CD4-positive, CD25-positive, alpha-beta regulatory T cell (primary cell): ENCODE results near the gene SMARCD2. TPM values are rescaled to one million over a fixed set of nuclear protein-coding genes. Genes with fewer than 3 reads are reported as not detected.
"Not testable (repeated sequence)": the region's sequence is repeated elsewhere in the genome, so short reads cannot be mapped to it uniquely, and the experiment has no call there.

Experiments
- ATAC-seq, 2 donors: fragments of 150-1000 bp; cut with Tn5 transposase; one replicate each; pipeline ENCODE4 v1.10.0; 2021; ENCODE audit warnings: low read depth in 2 of 2, moderate number of reproducible peaks in 2 of 2, moderate library complexity in 1 of 2
- DNase-seq, 3 donors: peaks; one replicate each; pipeline versions ENCODE4 v3.0.0 to v3.0.0-alpha.2; 2012 to 2022; ENCODE audit warnings: mixed read lengths in 1 of 3
- H3K27ac ChIP-seq: one replicate; pipeline ENCODE4 v1.7.0; 2013; ENCODE audit warnings: mild to moderate bottlenecking, low read length; ENCODE audit not compliant: insufficient read depth, poor library complexity, severe bottlenecking
- H3K27me3 ChIP-seq: one replicate; pipeline ENCODE4 v1.7.0; 2013; ENCODE audit warnings: low read length; ENCODE audit not compliant: control insufficient read depth, insufficient read depth
- H3K36me3 ChIP-seq: one replicate; pipeline ENCODE4 v1.7.0; 2013; ENCODE audit warnings: mild to moderate bottlenecking, low read length, moderate library complexity; ENCODE audit not compliant: control insufficient read depth, insufficient read depth
- H3K4me1 ChIP-seq: 2 replicates; pipeline ENCODE4 v1.7.0; 2013; ENCODE audit warnings: mild to moderate bottlenecking, low read length; ENCODE audit not compliant: insufficient read depth, control insufficient read depth, poor library complexity, severe bottlenecking
- H3K4me3 ChIP-seq: one replicate; pipeline ENCODE4 v1.7.0; 2013; ENCODE audit warnings: low read depth, mild to moderate bottlenecking, low read length, moderate library complexity
- H3K9me3 ChIP-seq, 2 experiments: 1 replicate in 1 of 2; 2 replicates in 1 of 2; pipeline ENCODE4 v1.7.0; 2013; ENCODE audit warnings: low read length in 2 of 2, mild to moderate bottlenecking in 1 of 2, moderate library complexity in 1 of 2; ENCODE audit not compliant: control insufficient read depth in 2 of 2
- H3K27ac Mint-ChIP-seq, 3 donors: one replicate each; pipeline ENCODE4 v1.8.0; 2020 to 2022; ENCODE audit warnings: mild to moderate bottlenecking in 3 of 3, mixed read lengths in 3 of 3, moderate library complexity in 2 of 3
- H3K27me3 Mint-ChIP-seq: one replicate; pipeline ENCODE4 v1.8.0; 2022; ENCODE audit warnings: mild to moderate bottlenecking, mixed read lengths
- H3K36me3 Mint-ChIP-seq: one replicate; pipeline ENCODE4 v1.8.0; 2020; ENCODE audit warnings: mixed read lengths
- H3K4me1 Mint-ChIP-seq, 4 donors: one replicate each; pipeline ENCODE4 v1.8.0; 2020 to 2022; ENCODE audit warnings: mixed read lengths in 4 of 4, mild to moderate bottlenecking in 1 of 4
- H3K4me3 Mint-ChIP-seq, 4 donors: one replicate each; pipeline ENCODE4 v1.8.0; 2020 to 2022; ENCODE audit warnings: mild to moderate bottlenecking in 4 of 4, mixed read lengths in 4 of 4, moderate library complexity in 3 of 4
- H3K9me3 Mint-ChIP-seq, 7 donors: one replicate each; pipeline ENCODE4 v1.8.0; 2020 to 2022; ENCODE audit warnings: mixed read lengths in 7 of 7, mild to moderate bottlenecking in 3 of 7, moderate library complexity in 2 of 7
- polyA plus RNA-seq, 4 donors: library from polyadenylated mRNA; unstranded; fragments of 300-500 nt; fragmentation: Illumina TruSeq; gene quantifications; one replicate each; pipeline ENCODE4 v1.2.3, GENCODE V29; 2021
- total RNA-seq: library from RNA; stranded (reverse); gene quantifications from one replicate; pipeline ENCODE4 v1.2.3, GENCODE V29; 2022

SMARCD2 gene
- total and polyA plus RNA-seq, 5 donors from 2014 or later = 104 to 149 (median 113) TPM

DNA sequence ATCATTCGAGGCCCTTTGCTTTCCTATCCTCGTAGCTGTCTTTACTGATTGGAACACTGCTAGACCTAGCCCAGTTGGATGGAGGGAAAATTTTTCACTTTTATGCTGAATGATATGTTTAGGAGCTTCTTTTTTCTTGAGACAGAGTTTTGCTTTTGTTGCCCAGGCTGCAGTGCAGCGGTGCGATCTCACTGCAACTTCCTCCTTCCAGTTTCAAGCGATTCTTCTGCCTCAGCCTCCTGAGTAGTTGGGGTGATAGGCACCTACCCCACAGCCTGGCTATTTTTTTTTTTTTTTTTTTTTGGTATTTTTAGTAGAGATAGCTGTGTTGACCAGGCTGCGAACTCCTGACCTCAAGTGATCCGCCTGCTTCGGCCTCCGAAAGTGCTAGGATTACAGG lies 32.5 kb downstream of the SMARCD2 start:
- H3K27me3 Mint-ChIP-seq = no peaks in the 10 kb centered on the region
- Histone ChIP-seq H3K4me1 (no peaks in the 10 kb centered on the region), H3K27me3 (no peaks in the 10 kb centered on the region), H3K36me3 (peaks cover 98% of the 10 kb centered on the region), H3K9me3 (no peaks in the 10 kb centered on the region), H3K4me3 (no peak overlapping the region), H3K27ac (no peak overlapping the region)
- ATAC-seq (no peak), DNase-seq (no peak)
- H3K4me1 Mint-ChIP-seq = peaks cover 0 to 15% (median 4%) of the 10 kb centered on the region in 4 donors
- no peaks in the 10 kb centered on the region for H3K9me3 Mint-ChIP-seq
- peak overlapping the region in 1 of 3 donors; percentile 2 for H3K27ac Mint-ChIP-seq
- no peak overlapping the region for H3K4me3 Mint-ChIP-seq
- peaks cover 63% of the 10 kb centered on the region for H3K36me3 Mint-ChIP-seq

DNA sequence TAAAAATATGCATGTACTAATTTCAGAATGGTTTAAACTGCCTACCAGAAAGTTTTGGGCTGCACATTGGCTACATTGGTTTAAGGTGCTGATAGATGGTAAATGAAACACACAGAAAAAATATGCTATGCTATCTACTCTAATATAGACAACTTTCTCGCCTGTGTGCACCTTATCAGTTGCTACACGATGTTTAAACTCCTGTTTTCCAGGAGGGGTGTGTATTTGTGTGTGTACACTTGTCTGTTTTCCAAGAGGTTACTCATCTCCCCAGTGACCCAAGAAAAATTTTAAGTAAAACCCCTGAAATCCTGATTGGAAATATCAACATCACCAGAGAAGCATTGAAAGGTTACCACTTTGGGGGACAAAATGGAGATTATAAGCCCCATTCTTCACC lies 36.9 kb downstream of the SMARCD2 start:
- H3K9me3 ChIP-seq = no peaks in the 10 kb centered on the region
- H3K27me3 Mint-ChIP-seq = no peaks in the 10 kb centered on the region
- H3K27ac ChIP-seq = no peak overlapping the region
- H3K4me3 ChIP-seq = no peak overlapping the region
- ATAC-seq = no peak
- H3K36me3 ChIP-seq = peaks cover 91% of the 10 kb centered on the region
- H3K36me3 Mint-ChIP-seq = peaks cover 46% of the 10 kb centered on the region
- H3K27ac Mint-ChIP-seq = peak overlapping the region in 2 of 3 donors; percentile 7 to 38
- peaks cover 2 to 11% (median 6%) of the 10 kb centered on the region in 4 donors for H3K4me1 Mint-ChIP-seq
- H3K4me3 Mint-ChIP-seq = no peak overlapping the region
- DNase-seq = no peak
- no peaks in the 10 kb centered on the region for H3K27me3 ChIP-seq
- H3K4me1 ChIP-seq = no peaks in the 10 kb centered on the region
- no peaks in the 10 kb centered on the region for H3K9me3 Mint-ChIP-seq

GRCh38 chr17:63804328-63804727 lies 38.2 kb downstream of the SMARCD2 start:
- Mint-ChIP-seq H3K27me3 (no peaks in the 10 kb centered on the region), H3K4me3 (no peak overlapping the region), H3K27ac (peak overlapping the region in 1 of 3 donors; percentile 51), H3K36me3 (peaks cover 44% of the 10 kb centered on the region), H3K4me1 (peaks cover 2 to 10% (median 6%) of the 10 kb centered on the region in 4 donors), H3K9me3 (no peaks in the 10 kb centered on the region)
- Histone ChIP-seq H3K9me3 (no peaks in the 10 kb centered on the region), H3K27me3 (no peaks in the 10 kb centered on the region), H3K4me3 (no peak overlapping the region), H3K27ac (no peak overlapping the region), H3K4me1 (no peaks in the 10 kb centered on the region), H3K36me3 (peaks cover 91% of the 10 kb centered on the region)
- ATAC-seq = no peak
- DNase-seq = no peak

DNA sequence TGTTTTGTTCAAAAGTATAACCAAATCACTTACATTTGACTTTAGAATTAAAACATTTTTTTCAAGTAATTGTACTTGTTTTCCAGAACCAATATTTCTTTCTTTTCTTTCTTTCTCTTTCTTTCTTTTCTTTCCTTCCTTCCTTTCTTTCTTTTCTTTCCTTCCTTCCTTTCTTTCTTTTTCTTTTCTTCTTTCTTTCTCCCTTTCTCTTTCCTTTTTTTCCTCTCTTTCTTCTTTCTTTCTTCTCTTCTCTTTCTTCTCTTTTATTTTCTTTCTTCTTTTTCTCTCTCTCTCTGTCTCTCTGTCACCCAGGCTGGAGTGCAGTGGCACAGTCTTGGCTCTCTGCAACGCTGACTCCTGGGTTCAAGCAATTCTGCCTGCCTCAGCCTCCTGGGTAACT lies 41.7 kb downstream of the SMARCD2 start:
- H3K4me1 Mint-ChIP-seq = peaks cover 5 to 9% (median 7%) of the 10 kb centered on the region in 4 donors
- no peak overlapping the region for H3K27ac ChIP-seq
- H3K27me3 ChIP-seq = no peaks in the 10 kb centered on the region
- peaks cover 92% of the 10 kb centered on the region for H3K36me3 ChIP-seq
- H3K27me3 Mint-ChIP-seq = no peaks in the 10 kb centered on the region
- peaks cover 34% of the 10 kb centered on the region for H3K36me3 Mint-ChIP-seq
- no peaks in the 10 kb centered on the region for H3K4me1 ChIP-seq
- peak overlapping the region in 1 of 3 donors; percentile 18 for H3K27ac Mint-ChIP-seq
- no peaks in the 10 kb centered on the region for H3K9me3 Mint-ChIP-seq
- H3K9me3 ChIP-seq = no peaks in the 10 kb centered on the region
- ATAC-seq (no peak), DNase-seq (no peak)
- no peak overlapping the region for H3K4me3 ChIP-seq
- H3K4me3 Mint-ChIP-seq = no peak overlapping the region

GRCh38 chr17:63798572-63799106 lies 43.8 kb downstream of the SMARCD2 start:
- H3K36me3 ChIP-seq = peaks cover 92% of the 10 kb centered on the region
- no peaks in the 10 kb centered on the region for H3K9me3 Mint-ChIP-seq
- H3K27me3 ChIP-seq = no peaks in the 10 kb centered on the region
- ATAC-seq = no peak
- no peaks in the 10 kb centered on the region for H3K9me3 ChIP-seq
- DNase-seq = no peak
- H3K36me3 Mint-ChIP-seq = peaks cover 28% of the 10 kb centered on the region
- H3K27ac Mint-ChIP-seq = no peak overlapping the region
- no peak overlapping the region for H3K4me3 Mint-ChIP-seq
- H3K4me3 ChIP-seq = no peak overlapping the region
- H3K4me1 Mint-ChIP-seq = peaks cover 2 to 6% (median 4%) of the 10 kb centered on the region in 4 donors
- H3K27ac ChIP-seq = no peak overlapping the region
- H3K4me1 ChIP-seq = no peaks in the 10 kb centered on the region
- H3K27me3 Mint-ChIP-seq = no peaks in the 10 kb centered on the region

DNA sequence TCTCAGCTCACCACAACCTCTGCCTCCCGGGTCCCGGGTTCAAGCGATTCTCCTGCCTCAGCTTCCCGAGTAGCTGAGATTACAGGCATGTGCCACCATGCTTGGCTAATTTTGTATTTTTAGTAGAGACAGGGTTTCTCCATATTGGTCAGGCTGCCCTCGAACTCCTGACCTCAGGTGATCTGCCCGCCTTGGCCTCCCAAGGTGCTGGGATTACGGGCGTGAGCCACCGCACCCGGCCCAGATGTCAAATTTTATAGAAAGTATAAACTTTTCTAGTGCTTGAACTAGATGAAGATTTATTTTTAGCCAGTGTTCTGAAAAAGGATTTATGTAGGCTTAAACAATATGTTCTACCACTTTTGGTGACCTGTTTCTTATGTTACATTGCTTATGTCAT lies 46.1 kb downstream of the SMARCD2 start:
- H3K27ac ChIP-seq, H3K27ac Mint-ChIP-seq, H3K9me3 ChIP-seq, H3K4me3 Mint-ChIP-seq, H3K27me3 ChIP-seq, H3K4me3 ChIP-seq, H3K9me3 Mint-ChIP-seq, DNase-seq, H3K4me1 ChIP-seq, H3K27me3 Mint-ChIP-seq, ATAC-seq: not testable (repeated sequence)
- Mint-ChIP-seq H3K4me1 (peaks cover 5 to 12% (median 8%) of the 10 kb centered on the region in 4 donors), H3K36me3 (peaks cover 32% of the 10 kb centered on the region)
- H3K36me3 ChIP-seq = peaks cover 97% of the 10 kb centered on the region

DNA sequence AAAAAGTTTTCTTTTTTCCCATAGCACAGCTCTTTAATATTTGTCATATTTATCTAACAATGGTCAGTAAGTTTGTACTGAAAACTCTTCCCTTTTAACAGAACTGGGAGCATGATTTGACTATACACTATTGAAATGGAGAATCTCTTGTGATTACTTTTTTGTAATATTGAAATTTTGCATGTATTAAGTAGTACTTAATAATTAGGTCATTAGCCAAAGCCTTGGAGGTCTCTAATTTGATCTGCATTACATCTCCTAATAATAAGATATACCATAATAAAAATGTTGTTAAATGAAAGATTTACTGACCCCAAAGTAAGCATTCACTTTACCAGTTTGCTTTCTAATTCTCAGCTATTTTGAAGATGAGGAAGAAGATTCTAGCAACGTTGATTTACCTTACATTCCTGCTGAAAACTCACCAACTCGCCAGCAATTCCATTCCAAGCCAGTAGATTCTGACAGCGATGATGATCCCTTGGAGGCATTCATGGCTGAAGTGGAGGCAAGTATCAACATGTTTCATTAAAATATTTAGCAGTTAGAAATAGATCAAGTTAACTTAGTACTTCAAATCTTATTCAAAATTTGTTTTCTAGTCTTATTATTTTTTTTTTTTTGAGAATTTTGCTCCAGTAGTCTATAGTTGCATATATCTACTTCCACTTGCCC lies 50.3 kb downstream of the SMARCD2 start:
- H3K36me3 Mint-ChIP-seq = peaks cover 23% of the 10 kb centered on the region

GRCh38 chr17:63790057-63790456 lies 52.4 kb downstream of the SMARCD2 start:
- H3K9me3 Mint-ChIP-seq = no peaks in the 10 kb centered on the region
- H3K27ac Mint-ChIP-seq = no peak overlapping the region

More for the DNA sequence above, 50.3 kb downstream of the SMARCD2 start:
- Histone ChIP-seq H3K27ac (no peak overlapping the region), H3K4me1 (no peaks in the 10 kb centered on the region), H3K27me3 (no peaks in the 10 kb centered on the region), H3K4me3 (no peak overlapping the region), H3K36me3 (peaks cover 80% of the 10 kb centered on the region), H3K9me3 (no peaks in the 10 kb centered on the region)
- H3K9me3 Mint-ChIP-seq = no peaks in the 10 kb centered on the region
- peaks cover 2 to 14% (median 9%) of the 10 kb centered on the region in 4 donors for H3K4me1 Mint-ChIP-seq
- DNase-seq (no peak), ATAC-seq (no peak)
- H3K27me3 Mint-ChIP-seq = no peaks in the 10 kb centered on the region
- no peak overlapping the region for H3K4me3 Mint-ChIP-seq
- peak overlapping the region in 1 of 3 donors; percentile 14 for H3K27ac Mint-ChIP-seq

More at GRCh38 chr17:63790057-63790456, 52.4 kb downstream of the SMARCD2 start:
- H3K27me3 Mint-ChIP-seq = no peaks in the 10 kb centered on the region
- Histone ChIP-seq H3K27ac (no peak overlapping the region), H3K9me3 (no peaks in the 10 kb centered on the region), H3K4me1 (no peaks in the 10 kb centered on the region), H3K4me3 (no peak overlapping the region), H3K36me3 (peaks cover 73% of the 10 kb centered on the region), H3K27me3 (no peaks in the 10 kb centered on the region)
- peaks cover 20% of the 10 kb centered on the region for H3K36me3 Mint-ChIP-seq
- ATAC-seq (no peak), DNase-seq (no peak)
- H3K4me3 Mint-ChIP-seq = peak overlapping the region in 1 of 4 donors; percentile 27
- peaks cover 7 to 23% (median 10%) of the 10 kb centered on the region in 4 donors for H3K4me1 Mint-ChIP-seq
